Hepatic stellate cell (primary cell): ENCODE measurements around the gene RIPK1.
A peak's percentile ranks its signal among the peaks of the same experiment; 100 is the strongest.
"Not testable (repeated sequence)": the region's sequence is repeated elsewhere in the genome, so short reads cannot be mapped to it uniquely, and the experiment has no call there.

ENCODE experiments used
- DNase-seq: peaks from one replicate; pipeline ENCODE4 v3.0.0; 2011; ENCODE audit warnings: low spot score

The RIPK1 gene

GRCh38 chr6:3068329-3069214 is at the start of gene RIPK1:
Gene RIPK1 (plus strand): TSS chr6:3068494. CDS start chr6:3076824, 8,330 bp downstream.
- DNase-seq = peak; percentile 96

GRCh38 chr6:3019065-3019464 is 49.2 kb upstream of the RIPK1 start:
- DNase-seq = no peak

- no peak for DNase-seq
Observed at GRCh38 chr6:3019749-3020320, 48.5 kb upstream of the RIPK1 start.

GRCh38 chr6:3020976-3021598 is 47.2 kb upstream of the RIPK1 start:
- DNase-seq = not testable (repeated sequence)

GRCh38 chr6:3022765-3023662 is 45.3 kb upstream of the RIPK1 start:
- no peak for DNase-seq

- DNase-seq = peak; percentile 95
Observed at GRCh38 chr6:3023663-3024483, 44.4 kb upstream of the RIPK1 start.

GRCh38 chr6:3026791-3027626 is 41.3 kb upstream of the RIPK1 start:
- DNase-seq = no peak

- DNase-seq = not testable (repeated sequence)
Observed at GRCh38 chr6:3028156-3028555, 40.1 kb upstream of the RIPK1 start.

- no peak for DNase-seq
Observed at GRCh38 chr6:3031857-3032640, 36.2 kb upstream of the RIPK1 start.

- no peak for DNase-seq
Observed at GRCh38 chr6:3032986-3033385, 35.3 kb upstream of the RIPK1 start.

GRCh38 chr6:3033652-3034051 is 34.6 kb upstream of the RIPK1 start:
- DNase-seq = no peak

GRCh38 chr6:3035397-3035796 is 32.9 kb upstream of the RIPK1 start:
- no peak for DNase-seq

- DNase-seq = no peak
Observed at GRCh38 chr6:3036861-3037637, 31.2 kb upstream of the RIPK1 start.

- no peak for DNase-seq
Observed at GRCh38 chr6:3037638-3038365, 30.5 kb upstream of the RIPK1 start.

- DNase-seq = no peak
Observed at GRCh38 chr6:3039384-3039783, 28.9 kb upstream of the RIPK1 start.

- no peak for DNase-seq
Observed at GRCh38 chr6:3041147-3041546, 27.1 kb upstream of the RIPK1 start.

GRCh38 chr6:3041606-3042005 is 26.7 kb upstream of the RIPK1 start:
- no peak for DNase-seq

GRCh38 chr6:3045369-3045768 is 22.9 kb upstream of the RIPK1 start:
- no peak for DNase-seq
